Measurements from ENCODE around the gene LLGL1.

GRCh38 chr17:18254888-18255649 is 29.6 kb downstream of the LLGL1 start:
- TF ChIP-seq CTCF (conservative IDR thresholded peaks at IDR 0.05 in 1 of 2, IDR thresholded peaks at IDR 0.05 in 1 of 2; ENCODE audit: low read depth in 1 of 2, low read length in 2 of 2), result no peak
- TF ChIP-seq EZH2 (IDR thresholded peaks at IDR 0.05; ENCODE audit: low read length, missing control alignments), result no peak

Data from fibroblast of lung (primary cell).